Subcutaneous abdominal adipose tissue (tissue), 5 donors: ENCODE results near the gene EPB41L5.
"Not testable (repeated sequence)": the region's sequence is repeated elsewhere in the genome, so short reads cannot be mapped to it uniquely, and the experiment has no call there.

ENCODE experiments used
- H3K27ac ChIP-seq: one replicate; pipeline ENCODE4 v1.7.0; 2013; ENCODE audit warnings: low read depth, mild to moderate bottlenecking, inconsistent platforms, low read length, moderate library complexity
- H3K27me3 ChIP-seq, 5 donors: one replicate each; pipeline ENCODE4 v1.7.0; 2013; ENCODE audit warnings: low read length in 5 of 5, inconsistent platforms in 1 of 5; ENCODE audit not compliant: control insufficient read depth in 5 of 5, insufficient read depth in 4 of 5
- H3K36me3 ChIP-seq, 5 donors: one replicate each; pipeline ENCODE4 v1.7.0; 2013; ENCODE audit warnings: low read length in 5 of 5; ENCODE audit not compliant: control insufficient read depth in 5 of 5, insufficient read depth in 5 of 5
- H3K4me1 ChIP-seq, 5 donors: one replicate each; pipeline ENCODE4 v1.7.0; 2013; ENCODE audit warnings: low read length in 5 of 5, mild to moderate bottlenecking in 3 of 5, moderate library complexity in 1 of 5; ENCODE audit not compliant: control insufficient read depth in 5 of 5, insufficient read depth in 5 of 5
- H3K4me3 ChIP-seq, 5 donors: one replicate each; pipeline ENCODE4 v1.7.0; 2013; ENCODE audit warnings: low read length in 5 of 5, low read depth in 1 of 5
- H3K9ac ChIP-seq, 5 donors: one replicate each; pipeline ENCODE4 v1.7.0; 2013; ENCODE audit warnings: low read length in 5 of 5, mild to moderate bottlenecking in 4 of 5, moderate library complexity in 3 of 5
- H3K9me3 ChIP-seq, 5 donors: one replicate each; pipeline ENCODE4 v1.7.0; 2013; ENCODE audit warnings: low read length in 5 of 5; ENCODE audit not compliant: control insufficient read depth in 5 of 5
- donor health status: healthy.
- donor health status: healthy.
- donor health status: healthy.
- donor health status: healthy.
- donor health status: healthy.

EPB41L5 gene

GRCh38 chr2:120110062-120110362 is 97.1 kb downstream of the EPB41L5 start:
- H3K9me3 ChIP-seq = no peaks in the 10 kb centered on the region
- no peak overlapping the region for H3K9ac ChIP-seq
- H3K4me3 ChIP-seq = no peak overlapping the region
- H3K36me3 ChIP-seq = no peaks in the 10 kb centered on the region
- H3K27me3 ChIP-seq = no peaks in the 10 kb centered on the region
- H3K4me1 ChIP-seq = peaks cover 0 to 16% (median 4%) of the 10 kb centered on the region in 5 donors
- no peak overlapping the region for H3K27ac ChIP-seq

- peaks cover 0 to 16% (median 4%) of the 10 kb centered on the region in 5 donors for H3K4me1 ChIP-seq
- H3K9me3 ChIP-seq = no peaks in the 10 kb centered on the region
- no peak overlapping the region for H3K4me3 ChIP-seq
- H3K27me3 ChIP-seq = no peaks in the 10 kb centered on the region
- H3K36me3 ChIP-seq = no peaks in the 10 kb centered on the region
- no peak overlapping the region for H3K9ac ChIP-seq
- H3K27ac ChIP-seq = no peak overlapping the region
Measured at GRCh38 chr2:120110507-120110906, 97.6 kb downstream of the EPB41L5 start.

- no peaks in the 10 kb centered on the region for H3K9me3 ChIP-seq
- H3K27me3 ChIP-seq = no peaks in the 10 kb centered on the region
- H3K9ac ChIP-seq = no peak overlapping the region
- no peaks in the 10 kb centered on the region for H3K36me3 ChIP-seq
- peaks cover 0 to 16% (median 4%) of the 10 kb centered on the region in 5 donors for H3K4me1 ChIP-seq
- no peak overlapping the region for H3K4me3 ChIP-seq
- H3K27ac ChIP-seq = no peak overlapping the region
Measured at GRCh38 chr2:120111193-120111592, 98.3 kb downstream of the EPB41L5 start.

GRCh38 chr2:120118018-120118417 is 105.1 kb downstream of the EPB41L5 start:
- peaks cover 0 to 4% (median 0%) of the 10 kb centered on the region in 5 donors for H3K9me3 ChIP-seq
- peaks cover 0 to 3% (median 0%) of the 10 kb centered on the region in 5 donors for H3K36me3 ChIP-seq
- no peak overlapping the region for H3K9ac ChIP-seq
- no peak overlapping the region for H3K27ac ChIP-seq
- no peaks in the 10 kb centered on the region for H3K27me3 ChIP-seq
- H3K4me3 ChIP-seq = no peak overlapping the region
- peaks cover 0 to 2% (median 0%) of the 10 kb centered on the region in 5 donors for H3K4me1 ChIP-seq

GRCh38 chr2:120118471-120118870 is 105.6 kb downstream of the EPB41L5 start:
- peaks cover 0 to 3% (median 0%) of the 10 kb centered on the region in 5 donors for H3K36me3 ChIP-seq
- no peaks in the 10 kb centered on the region for H3K27me3 ChIP-seq
- peaks cover 0 to 4% (median 0%) of the 10 kb centered on the region in 5 donors for H3K9me3 ChIP-seq
- no peak overlapping the region for H3K4me3 ChIP-seq
- H3K4me1 ChIP-seq = peaks cover 0 to 2% (median 0%) of the 10 kb centered on the region in 5 donors
- H3K9ac ChIP-seq = no peak overlapping the region
- no peak overlapping the region for H3K27ac ChIP-seq

GRCh38 chr2:120121337-120121736 is 108.5 kb downstream of the EPB41L5 start:
- H3K4me3 ChIP-seq, H3K36me3 ChIP-seq, H3K27ac ChIP-seq, H3K9me3 ChIP-seq, H3K4me1 ChIP-seq, H3K9ac ChIP-seq, H3K27me3 ChIP-seq: not testable (repeated sequence)

- Histone ChIP-seq H3K9ac (no peak overlapping the region), H3K4me1 (peaks cover 0 to 10% (median 6%) of the 10 kb centered on the region in 5 donors), H3K27me3 (no peaks in the 10 kb centered on the region), H3K4me3 (no peak overlapping the region), H3K36me3 (peaks cover 0 to 3% (median 0%) of the 10 kb centered on the region in 5 donors), H3K27ac (no peak overlapping the region), H3K9me3 (peaks cover 0 to 4% (median 0%) of the 10 kb centered on the region in 5 donors)
Measured at GRCh38 chr2:120123090-120123489, 110.2 kb downstream of the EPB41L5 start.

GRCh38 chr2:120125195-120125594 is 112.3 kb downstream of the EPB41L5 start:
- H3K27ac ChIP-seq = no peak overlapping the region
- no peak overlapping the region for H3K9ac ChIP-seq
- H3K4me1 ChIP-seq = peaks cover 0 to 10% (median 6%) of the 10 kb centered on the region in 5 donors
- peaks cover 0 to 2% (median 0%) of the 10 kb centered on the region in 5 donors for H3K36me3 ChIP-seq
- H3K9me3 ChIP-seq = no peaks in the 10 kb centered on the region
- no peaks in the 10 kb centered on the region for H3K27me3 ChIP-seq
- H3K4me3 ChIP-seq = no peak overlapping the region

GRCh38 chr2:120128216-120128615 is 115.3 kb downstream of the EPB41L5 start:
- Histone ChIP-seq H3K36me3 (peaks cover 0 to 7% (median 2%) of the 10 kb centered on the region in 5 donors), H3K27me3 (no peaks in the 10 kb centered on the region), H3K27ac (no peak overlapping the region)

GRCh38 chr2:120132190-120132589 is 119.3 kb downstream of the EPB41L5 start:
- H3K27ac ChIP-seq = no peak overlapping the region
- peaks cover 4 to 20% (median 14%) of the 10 kb centered on the region in 5 donors for H3K36me3 ChIP-seq
- no peaks in the 10 kb centered on the region for H3K4me1 ChIP-seq
- peaks cover 0 to 8% (median 0%) of the 10 kb centered on the region in 5 donors for H3K9me3 ChIP-seq
- H3K4me3 ChIP-seq = no peak overlapping the region
- H3K9ac ChIP-seq = no peak overlapping the region
- no peaks in the 10 kb centered on the region for H3K27me3 ChIP-seq

More at GRCh38 chr2:120128216-120128615, 115.3 kb downstream of the EPB41L5 start:
- H3K9ac ChIP-seq = no peak overlapping the region
- H3K4me1 ChIP-seq = peaks cover 0 to 10% (median 6%) of the 10 kb centered on the region in 5 donors
- no peak overlapping the region for H3K4me3 ChIP-seq
- H3K9me3 ChIP-seq = peaks cover 0 to under 1% (median 0%) of the 10 kb centered on the region in 5 donors
